Suprapubic skin (tissue), 3 donors: ENCODE data around the gene COP1.

ENCODE experiments used
- CTCF ChIP-seq, 2 donors: fragments of 200-600 bp in 1 of 2; fragments of 450-650 bp in 1 of 2; sonication (generic) in 1 of 2; IDR thresholded peaks; one replicate each; pipeline ENCODE4 v1.5.1; 2016 to 2019; ENCODE audit warnings: antibody characterized with exemption in 2 of 2, mild to moderate bottlenecking in 1 of 2, moderate library complexity in 1 of 2
- EP300 ChIP-seq: sonication (generic); formaldehyde crosslinking; IDR thresholded peaks from one replicate; pipeline ENCODE4 v1.6.1; 2017; ENCODE audit warnings: antibody characterized with exemption
- POLR2A ChIP-seq, 2 donors: fragments of 450-650 bp; IDR thresholded peaks; one replicate each; pipeline ENCODE4 v1.6.1; 2017; ENCODE audit warnings: antibody characterized with exemption in 2 of 2, mild to moderate bottlenecking in 2 of 2, moderate library complexity in 2 of 2

GRCh38 chr1:176159993-176160392 lies 47.1 kb downstream of the COP1 start:
- TF ChIP-seq CTCF (IDR thresholded peaks at IDR 0.05) = no peak
- no peak for TF ChIP-seq POLR2A (IDR thresholded peaks at IDR 0.05)
- TF ChIP-seq EP300 = no peak
